GM12878 (cell line): ENCODE measurements around the gene PCBP4. TPM values are rescaled to one million over a fixed set of nuclear protein-coding genes. Genes with fewer than 3 reads are reported as not detected.
A peak's percentile ranks its signal among the peaks of the same experiment; 100 is the strongest.

Experiments used
- ATAC-seq: fragments of 200-7000 bp; cut with Tn5 transposase; 3 replicates; pipeline ENCODE4 v1.9.1; 2020; ENCODE audit warnings: mild to moderate bottlenecking, moderate library complexity
- BruUV-seq: library from RNA; stranded (reverse); fragments of 400-500 nt; replicated peaks from 2 replicates; lab custom pipeline; 2021; lab: Mats Ljungman, UMichigan
- CTCF ChIA-PET: fragments of 300-600 bp; sonication (Branson Sonifier 250); formaldehyde crosslinking; extraction: SDS; loops from one replicate; lab custom pipeline; 2021; ENCODE audit warnings: inconsistent platforms; lab: Yijun Ruan, JAX
- POLR2A ChIA-PET: fragments of 350-600 bp; formaldehyde crosslinking; extraction: SDS; loops from one replicate; lab custom pipeline; 2021; ENCODE audit warnings: inconsistent platforms; lab: Charles Lee
- RAD21 ChIA-PET: fragments of 300-600 bp; sonication (Branson Sonifier 250); formaldehyde crosslinking; loops from one replicate; lab custom pipeline; 2023; ENCODE audit warnings: antibody characterized with exemption; ENCODE audit not compliant: unreplicated experiment; lab: Charles Lee
- SMC1A ChIA-PET: fragments of 300-600 bp; sonication (Branson Sonifier 250); formaldehyde crosslinking; loops from one replicate; lab custom pipeline; 2023; ENCODE audit not compliant: unreplicated experiment, uncharacterized antibody; lab: Charles Lee
- DNase-seq: peaks from one replicate; pipeline ENCODE4 v3.0.0-alpha.2; 2011; ENCODE audit warnings: low read depth, low spot score
- FAIRE-seq: peaks from 3 replicates; lab custom pipeline; 2011; peaks lifted over from hg19 to GRCh38; lab: Jason Lieb, UNC
- H2AFZ ChIP-seq: 2 replicates; pipeline ENCODE4 v1.6.0; 2011; ENCODE audit warnings: low read depth, low read length, control low read depth; ENCODE audit not compliant: control insufficient read depth
- H3K27ac ChIP-seq: 2 replicates; pipeline ENCODE4 v1.5.1; 2011; ENCODE audit warnings: control low read depth; ENCODE audit not compliant: control insufficient read depth, insufficient read depth
- H3K27me3 ChIP-seq, 2 experiments: replicated peaks in 1 of 2; 2 replicates each; pipeline versions ENCODE4 v1.6.0 to v1.6.1; 2011; ENCODE audit warnings: low read length in 1 of 2; ENCODE audit not compliant: control insufficient read depth in 2 of 2, insufficient read depth in 2 of 2
- H3K36me3 ChIP-seq, 2 experiments: 2 replicates each; pipeline ENCODE4 v1.5.1; 2011; ENCODE audit warnings: low read length in 1 of 2; ENCODE audit not compliant: control insufficient read depth in 2 of 2, insufficient read depth in 2 of 2
- H3K4me1 ChIP-seq: 2 replicates; pipeline ENCODE4 v1.6.1; 2011; ENCODE audit warnings: mild to moderate bottlenecking, low read length, moderate library complexity, mixed read lengths; ENCODE audit not compliant: control insufficient read depth, insufficient read depth
- H3K4me2 ChIP-seq: 2 replicates; pipeline ENCODE4 v1.6.0; 2011; ENCODE audit warnings: control low read depth; ENCODE audit not compliant: control insufficient read depth, insufficient read depth
- H3K4me3 ChIP-seq: fragments of 200-600 bp; sonication (generic); 2 replicates; pipeline ENCODE4 v1.5.1; 2016
- H3K79me2 ChIP-seq: 2 replicates; pipeline ENCODE4 v1.6.0; 2011; ENCODE audit warnings: low read length; ENCODE audit not compliant: control insufficient read depth, insufficient read depth
- H3K9ac ChIP-seq: 2 replicates; pipeline ENCODE4 v1.8.0; 2011; ENCODE audit warnings: low read length, control low read depth, mixed read lengths; ENCODE audit not compliant: control insufficient read depth, insufficient read depth
- H3K9me3 ChIP-seq: replicated peaks from 3 replicates; pipeline ENCODE4 v1.5.1; 2011; ENCODE audit warnings: mild to moderate bottlenecking, low read length; ENCODE audit not compliant: control insufficient read depth, insufficient read depth
- H4K20me1 ChIP-seq: 2 replicates; pipeline ENCODE4 v1.6.0; 2011; ENCODE audit not compliant: control insufficient read depth, insufficient read depth
- BHLHE40 ChIP-seq, 2 experiments: fragments of 450-650 bp in 1 of 2; IDR thresholded peaks; 2 replicates each; pipeline ENCODE4 v1.6.1; 2011 to 2017; ENCODE audit warnings: low read depth in 2 of 2, borderline replicate concordance in 1 of 2, improper control_type of control experiment in 1 of 2, low read length in 1 of 2, mild to moderate bottlenecking in 1 of 2
- CBX5 ChIP-seq: sonication (generic); IDR thresholded peaks from 2 replicates; pipeline ENCODE4 v1.6.1; 2016; ENCODE audit warnings: low read depth, moderate library complexity, mild to moderate bottlenecking, inconsistent platforms
- CREB1 ChIP-seq: IDR thresholded peaks from 2 replicates; pipeline ENCODE4 v1.6.1; 2012; ENCODE audit warnings: low read depth, mild to moderate bottlenecking, inconsistent platforms
- FOS ChIP-seq: IDR thresholded peaks from 3 replicates; pipeline ENCODE4 v1.6.1; 2011; ENCODE audit warnings: borderline replicate concordance; ENCODE audit not compliant: insufficient read length; ENCODE audit errors: extremely low read depth
- GATAD2B ChIP-seq: fragments of 450-650 bp; conservative IDR thresholded peaks from 2 replicates; pipeline ENCODE4 v1.6.1; 2017; ENCODE audit warnings: low read depth, mild to moderate bottlenecking, moderate library complexity
- HCFC1 ChIP-seq: fragments of 150-350 bp; IDR thresholded peaks from 2 replicates; pipeline ENCODE4 v1.6.1; 2014; ENCODE audit warnings: low read length
- HDAC6 ChIP-seq: fragments of 200-600 bp; sonication (generic); IDR thresholded peaks from one replicate; pipeline ENCODE4 v1.8.0; 2017; ENCODE audit warnings: antibody characterized with exemption; ENCODE audit not compliant: unreplicated experiment
- HDGF ChIP-seq: fragments of 450-650 bp; IDR thresholded peaks from 2 replicates; pipeline ENCODE4 v1.6.1; 2016; ENCODE audit warnings: antibody characterized with exemption
- IKZF1 ChIP-seq: fragments of 450-650 bp; conservative IDR thresholded peaks from 2 replicates; pipeline ENCODE4 v1.6.1; 2017; ENCODE audit warnings: antibody characterized with exemption, mild to moderate bottlenecking
- JUNB ChIP-seq: IDR thresholded peaks from 2 replicates; pipeline ENCODE4 v1.6.1; 2016; ENCODE audit warnings: antibody characterized with exemption, mild to moderate bottlenecking
- LARP7 ChIP-seq: fragments of 450-650 bp; IDR thresholded peaks from 2 replicates; pipeline ENCODE4 v1.6.1; 2017; ENCODE audit warnings: mild to moderate bottlenecking
- MLLT1 ChIP-seq: fragments of 450-650 bp; IDR thresholded peaks from 2 replicates; pipeline ENCODE4 v1.6.1; 2016; ENCODE audit warnings: mild to moderate bottlenecking
- NR2F1 ChIP-seq: fragments of 450-650 bp; conservative IDR thresholded peaks from 2 replicates; pipeline ENCODE4 v1.6.1; 2017; ENCODE audit warnings: mild to moderate bottlenecking
- POLR2AphosphoS5 ChIP-seq: IDR thresholded peaks from 2 replicates; pipeline ENCODE4 v1.6.1; 2011; ENCODE audit warnings: mild to moderate bottlenecking, low read length, inconsistent platforms
- RB1 ChIP-seq: fragments of 450-650 bp; formaldehyde crosslinking; IDR thresholded peaks from 2 replicates; pipeline ENCODE4 v1.6.1; 2017; ENCODE audit warnings: mild to moderate bottlenecking, borderline replicate concordance
- RUNX3 ChIP-seq: IDR thresholded peaks from 2 replicates; pipeline ENCODE4 v1.6.1; 2012; ENCODE audit warnings: low read length, inconsistent platforms
- SMAD1 ChIP-seq: fragments of 450-650 bp; IDR thresholded peaks from 2 replicates; pipeline ENCODE4 v1.6.1; 2018; ENCODE audit warnings: mild to moderate bottlenecking, low read depth; ENCODE audit not compliant: partially characterized antibody
- SREBF2 ChIP-seq: IDR thresholded peaks from 2 replicates; pipeline ENCODE4 v1.6.1; 2012; ENCODE audit warnings: mild to moderate bottlenecking, low read length
- YY1 ChIP-seq: IDR thresholded peaks from 2 replicates; pipeline ENCODE4 v1.6.1; 2011; ENCODE audit warnings: low read depth, mild to moderate bottlenecking, low read length
- ZNF24 ChIP-seq: fragments of 450-650 bp; IDR thresholded peaks from 2 replicates; pipeline ENCODE4 v1.6.1; 2017; ENCODE audit warnings: antibody characterized with exemption, mild to moderate bottlenecking
- WGBS: methylation state at CpG from one replicate; pipeline ENCODE4 v1.1.6; 2016; ENCODE audit warnings: low lambda C conversion rate; ENCODE audit not compliant: insufficient replicate concordance, insufficient coverage; ENCODE audit errors: missing lambda C conversion rate; 5-methylcytosine and 5-hydroxymethylcytosine counted together
- in situ Hi-C: fragments of 300-500 bp; cut with MboI; formaldehyde crosslinking; loops from 9 replicates; pipeline ENCODE4 v1.14.3; 2018; ENCODE audit warnings: mixed read lengths
- intact Hi-C: fragments of 100-400 bp; cut with micrococcal nuclease; formaldehyde crosslinking; loops from one replicate; pipeline ENCODE4 v1.14.2; 2022; ENCODE audit not compliant: unreplicated experiment
- polyA plus RNA-seq, 11 experiments: library from polyadenylated mRNA; depleted of rRNA in 4 of 11; unstranded in 6 of 11; stranded (reverse) in 5 of 11; fragments of >200 nt; fragmentation: Nextera tagmentation in 4 of 11; fragmentation: Illumina TruSeq in 1 of 11; extraction: Ambion mirVana in 4 of 11; extraction: Trizol in 1 of 11; gene quantifications; 1 replicate in 1 of 11; 2 replicates in 10 of 11; pipeline versions ENCODE4 v1.2.1 to v1.2.3, GENCODE V29; 2011 to 2016; ENCODE audit warnings: inconsistent platforms in 2 of 11, missing spikeins in 2 of 11, low read depth in 1 of 11
- total RNA-seq, 4 experiments: library from RNA; depleted of rRNA in 3 of 4; stranded (reverse); fragments of >200 nt in 3 of 4; fragmentation: Illumina TruSeq in 1 of 4; extraction: Trizol in 1 of 4; gene quantifications; 2 replicates each; pipeline versions ENCODE4 v1.2.1 to v1.2.3, GENCODE V29; 2013 to 2021
- TF ChIP-seq, protein P1 (sequence below), 3 experiments: IDR thresholded peaks in 2 of 3; conservative IDR thresholded peaks in 1 of 3; 2 replicates each; pipeline ENCODE4 v1.5.1; 2011; ENCODE audit warnings: low read depth in 3 of 3, low read length in 3 of 3, mild to moderate bottlenecking in 3 of 3, control low read depth in 2 of 3, moderate library complexity in 2 of 3, inconsistent platforms in 1 of 3, mixed read lengths in 1 of 3; ENCODE audit not compliant: control insufficient read depth in 2 of 3, insufficient read depth in 1 of 3; ENCODE audit errors: extremely low read depth in 1 of 3

The PCBP4 gene
- total and polyA plus RNA-seq, 10 of the 15 experiments (the other 5 are each of a cell fraction or from before 2014, with no cell fraction given), result 0.05 to 14.5 (median 4.2) TPM

- no TSS peak for BruUV-seq
- Histone ChIP-seq H4K20me1 (no peaks in the 10 kb centered on the region), H3K27ac (peak within 1 kb of the TSS; percentile 91), H3K36me3 (no peaks in the 10 kb centered on the region), H2AFZ (peak within 1 kb of the TSS; percentile 96), H3K9ac (peak within 1 kb of the TSS; percentile 90), H3K27me3 (no peaks in the 10 kb centered on the region), H3K4me1 (peaks cover 15% of the 10 kb centered on the region), H3K9me3 (no peaks in the 10 kb centered on the region), H3K4me3 (peak within 1 kb of the TSS; percentile 84), H3K4me2 (peak within 1 kb of the TSS; percentile 76), H3K79me2 (peaks cover 5% of the 10 kb centered on the region; the same call in 1 of the 2 replicates)
- DNase-seq (no peak), FAIRE-seq (peak; percentile 66), ATAC-seq (peak; percentile 91)
- ChIA-PET CTCF (interaction anchor here (0.9 to 5.3 kb wide), 4 partner anchors 8 to 32 kb away, joined by 3 to 79 read pairs (median 30); partner anchors contain the start of genes ACY1, PARP3 and RRP9), POLR2A (interaction anchor here (0.7 to 2.7 kb wide), 3 partner anchors 8 to 33 kb away, joined by 3 to 28 read pairs (median 24); partner anchors contain the start of genes ACY1, PARP3 and RRP9), SMC1A (interaction anchor here (0.9 to 5.2 kb wide), 4 partner anchors 8 to 37 kb away, joined by 3 to 33 read pairs (median 10); partner anchors contain the start of genes ACY1, PARP3 and RRP9), RAD21 (interaction anchor here (0.8 to 2.3 kb wide), 3 partner anchors 8 to 82 kb away, joined by 3 to 24 read pairs (median 3); partner anchors contain the start of genes ACY1, DUSP7 and RRP9)
- WGBS, result 3% methylated on average over 51 of the region's 63 CpGs
- in situ Hi-C loops (no loop called here), intact Hi-C loops (loop anchor here (1.0 kb wide), 1 partner anchor 33 kb away; the partner anchor contains the start of gene PARP3)
- no peak for TF ChIP-seq SREBF2
- no peak for TF ChIP-seq HDAC6
- TF ChIP-seq CREB1, result no peak
- TF ChIP-seq MLLT1, result peak; percentile 53
- peak; percentile 74; the same call in 1 of the 2 replicates for TF ChIP-seq GATAD2B
- TF ChIP-seq IKZF1, result peak; percentile 61
- TF ChIP-seq RB1, result peak; percentile 47; the same call in 1 of the 2 replicates
- TF ChIP-seq LARP7, result peak; percentile 84; the same call in 1 of the 2 replicates
- TF ChIP-seq NR2F1, result peak; percentile 44; the same call in 1 of the 2 replicates
- TF ChIP-seq CBX5, result no peak
- peak; percentile 51 for TF ChIP-seq RUNX3
- TF ChIP-seq POLR2AphosphoS5, result peak; percentile 64; the same call in 1 of the 2 replicates
- 0 out of 2 replicates have a peak, but pooled peaks have one; percentile 24 for TF ChIP-seq ZNF24
- TF ChIP-seq BHLHE40 (IDR thresholded peaks at IDR 0.05; ENCODE audit: borderline replicate concordance in 1 of 2, low read depth in 2 of 2, low read length in 1 of 2), result peak; percentile 6 to 63; a peak in 1 of 4 replicates
- TF ChIP-seq JUNB, result no peak
- peak; percentile 34; the same call in 1 of the 2 replicates for TF ChIP-seq HCFC1
- TF ChIP-seq, protein P1, sequence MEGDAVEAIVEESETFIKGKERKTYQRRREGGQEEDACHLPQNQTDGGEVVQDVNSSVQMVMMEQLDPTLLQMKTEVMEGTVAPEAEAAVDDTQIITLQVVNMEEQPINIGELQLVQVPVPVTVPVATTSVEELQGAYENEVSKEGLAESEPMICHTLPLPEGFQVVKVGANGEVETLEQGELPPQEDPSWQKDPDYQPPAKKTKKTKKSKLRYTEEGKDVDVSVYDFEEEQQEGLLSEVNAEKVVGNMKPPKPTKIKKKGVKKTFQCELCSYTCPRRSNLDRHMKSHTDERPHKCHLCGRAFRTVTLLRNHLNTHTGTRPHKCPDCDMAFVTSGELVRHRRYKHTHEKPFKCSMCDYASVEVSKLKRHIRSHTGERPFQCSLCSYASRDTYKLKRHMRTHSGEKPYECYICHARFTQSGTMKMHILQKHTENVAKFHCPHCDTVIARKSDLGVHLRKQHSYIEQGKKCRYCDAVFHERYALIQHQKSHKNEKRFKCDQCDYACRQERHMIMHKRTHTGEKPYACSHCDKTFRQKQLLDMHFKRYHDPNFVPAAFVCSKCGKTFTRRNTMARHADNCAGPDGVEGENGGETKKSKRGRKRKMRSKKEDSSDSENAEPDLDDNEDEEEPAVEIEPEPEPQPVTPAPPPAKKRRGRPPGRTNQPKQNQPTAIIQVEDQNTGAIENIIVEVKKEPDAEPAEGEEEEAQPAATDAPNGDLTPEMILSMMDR (IDR thresholded peaks at IDR 0.05 in 2 of 3, conservative IDR thresholded peaks at IDR 0.05 in 1 of 3; ENCODE audit: control insufficient read depth in 2 of 3, extremely low read depth in 1 of 3, insufficient read depth in 1 of 3, low read depth in 3 of 3, low read length in 3 of 3), result no peak
- TF ChIP-seq FOS, result no peak
- peak; percentile 93 for TF ChIP-seq YY1
- TF ChIP-seq HDGF, result peak; percentile 94
- TF ChIP-seq SMAD1, result no peak
Measured at GRCh38 chr3:51974963-51975851, 8.0 kb upstream of the PCBP4 start, which contains the start of gene ABHD14A. Gene ABHD14A, plus strand, starts transcription at chr3:51975064. Its CDS starts 72 bp downstream, at chr3:51975136.
